ENCODE data around the gene GNLY.
"Not testable (repeated sequence)": the region's sequence is repeated elsewhere in the genome, so short reads cannot be mapped to it uniquely, and the experiment has no call there.

GNLY gene

GRCh38 chr2:85665264-85665937 is 28.8 kb upstream of the GNLY start:
- DNase-seq (ENCODE audit: low read depth), result no peak

- DNase-seq (ENCODE audit: low read depth), result no peak
Observed at GRCh38 chr2:85666016-85666415, 28.1 kb upstream of the GNLY start.

GRCh38 chr2:85666435-85667316 is 27.5 kb upstream of the GNLY start:
- no peak for DNase-seq (ENCODE audit: low read depth)

- no peak for DNase-seq (ENCODE audit: low read depth)
Observed at GRCh38 chr2:85667561-85668008, 26.6 kb upstream of the GNLY start.

GRCh38 chr2:85668009-85668856 is 25.9 kb upstream of the GNLY start, which contains the start of gene SFTPB:
Gene SFTPB (minus strand): TSS chr2:85668199. CDS start chr2:85668183, 16 bp downstream.
- no peak for DNase-seq (ENCODE audit: low read depth)

- DNase-seq (ENCODE audit: low read depth), result no peak
Observed at GRCh38 chr2:85668857-85669142, 25.4 kb upstream of the GNLY start.

- DNase-seq (ENCODE audit: low read depth), result no peak
Observed at GRCh38 chr2:85669549-85669948, 24.6 kb upstream of the GNLY start.

GRCh38 chr2:85670416-85670815 is 23.7 kb upstream of the GNLY start:
- DNase-seq (ENCODE audit: low read depth), result not testable (repeated sequence)

- no peak for DNase-seq (ENCODE audit: low read depth)
Observed at GRCh38 chr2:85672456-85672855, 21.7 kb upstream of the GNLY start.

- no peak for DNase-seq (ENCODE audit: low read depth)
Observed at GRCh38 chr2:85673716-85674375, 20.3 kb upstream of the GNLY start.

- no peak for DNase-seq (ENCODE audit: low read depth)
Observed at GRCh38 chr2:85674417-85674816, 19.7 kb upstream of the GNLY start.

- DNase-seq (ENCODE audit: low read depth), result no peak
Observed at GRCh38 chr2:85675427-85675826, 18.7 kb upstream of the GNLY start.

GRCh38 chr2:85675866-85676548 is 18.2 kb upstream of the GNLY start:
- no peak for DNase-seq (ENCODE audit: low read depth)

GRCh38 chr2:85678377-85678776 is 15.8 kb upstream of the GNLY start:
- no peak for DNase-seq (ENCODE audit: low read depth)

- DNase-seq (ENCODE audit: low read depth), result no peak
Observed at GRCh38 chr2:85678794-85679672, 15.1 kb upstream of the GNLY start.

GRCh38 chr2:85680707-85681371 is 13.3 kb upstream of the GNLY start:
- no peak for DNase-seq (ENCODE audit: low read depth)

GRCh38 chr2:85681372-85681763 is 12.8 kb upstream of the GNLY start:
- no peak for DNase-seq (ENCODE audit: low read depth)

- no peak for DNase-seq (ENCODE audit: low read depth)
Observed at GRCh38 chr2:85681776-85682175, 12.4 kb upstream of the GNLY start.

GRCh38 chr2:85682378-85682777 is 11.8 kb upstream of the GNLY start:
- DNase-seq (ENCODE audit: low read depth), result no peak

GRCh38 chr2:85684380-85684779 is 9.8 kb upstream of the GNLY start:
- no peak for DNase-seq (ENCODE audit: low read depth)
